Osteocyte (in vitro differentiated cells): ENCODE results near the gene SLC36A2. TPM values are rescaled to one million over a fixed set of nuclear protein-coding genes. Genes with fewer than 3 reads are reported as not detected.

ENCODE experiments used
- DNase-seq: peaks from one replicate; pipeline ENCODE4 v3.0.0; 2021; ENCODE audit warnings: mixed read lengths; ENCODE audit not compliant: unreplicated experiment; ENCODE audit errors: extremely low spot score
- H3K27ac Mint-ChIP-seq: one replicate; pipeline ENCODE4 v1.8.0; 2021; ENCODE audit warnings: mild to moderate bottlenecking, mixed read lengths; ENCODE audit not compliant: unreplicated experiment
- H3K27me3 Mint-ChIP-seq: one replicate; pipeline ENCODE4 v1.8.0; 2021; ENCODE audit warnings: mixed read lengths; ENCODE audit not compliant: unreplicated experiment
- H3K36me3 Mint-ChIP-seq: one replicate; pipeline ENCODE4 v1.8.0; 2021; ENCODE audit warnings: mixed read lengths; ENCODE audit not compliant: unreplicated experiment
- H3K4me1 Mint-ChIP-seq: one replicate; pipeline ENCODE4 v1.8.0; 2021; ENCODE audit warnings: mixed read lengths; ENCODE audit not compliant: unreplicated experiment
- H3K4me3 Mint-ChIP-seq: one replicate; pipeline ENCODE4 v1.8.0; 2021; ENCODE audit warnings: mild to moderate bottlenecking, moderate library complexity, mixed read lengths; ENCODE audit not compliant: unreplicated experiment
- H3K9me3 Mint-ChIP-seq: one replicate; pipeline ENCODE4 v1.8.0; 2021; ENCODE audit warnings: mixed read lengths; ENCODE audit not compliant: unreplicated experiment
- total RNA-seq: library from RNA; stranded (reverse); gene quantifications from 2 replicates; pipeline ENCODE4 v1.2.1, GENCODE V29; 2021
- TF ChIP-seq, protein P1 (sequence below): fragments of 200-600 bp; sonication (generic); IDR thresholded peaks from 2 replicates; pipeline ENCODE4 v1.5.0; 2021; ENCODE audit warnings: antibody characterized with exemption, mild to moderate bottlenecking, moderate library complexity

The SLC36A2 gene
- total RNA-seq, 1 donor from 2014 or later: not detected

DNA sequence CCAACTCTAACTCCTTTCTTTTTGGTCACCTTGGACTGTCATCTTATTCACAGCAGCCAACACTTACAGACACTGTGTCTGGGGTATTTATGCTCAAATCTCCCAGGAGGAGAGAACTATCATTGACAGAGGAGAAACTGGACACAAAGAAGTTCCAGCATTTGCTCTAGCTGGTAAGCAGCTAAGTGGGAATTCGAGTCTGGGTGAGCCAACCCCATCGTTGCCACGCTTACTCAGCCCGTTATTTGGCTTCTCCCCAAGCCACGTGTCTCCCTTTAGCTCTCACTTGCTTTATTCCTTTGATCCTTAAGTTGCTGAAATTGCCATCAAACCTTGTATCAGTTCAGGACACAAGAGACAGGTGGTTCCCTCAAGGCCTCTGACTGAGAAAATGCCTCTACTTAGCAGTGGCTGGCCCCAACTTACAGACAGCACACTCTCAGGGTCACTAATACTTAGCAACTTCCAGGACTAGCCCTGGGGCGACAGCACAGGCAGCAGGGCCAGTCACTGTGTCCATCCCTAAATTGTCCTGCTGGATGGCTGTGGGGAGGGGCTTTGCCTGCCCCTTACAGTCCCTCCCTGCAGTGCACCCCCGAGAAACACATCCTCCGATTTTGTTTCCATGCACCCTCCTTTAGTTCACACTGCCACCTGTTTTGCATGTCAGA lies 1.4 kb downstream of the SLC36A2 start:
- H3K36me3 Mint-ChIP-seq: no peaks in the 10 kb centered on the region
- H3K27me3 Mint-ChIP-seq: peaks cover 52% of the 10 kb centered on the region
- no peak overlapping the region for H3K27ac Mint-ChIP-seq
- H3K4me1 Mint-ChIP-seq: no peaks in the 10 kb centered on the region
- peak; percentile 51 for DNase-seq
- no peak overlapping the region for H3K4me3 Mint-ChIP-seq
- no peaks in the 10 kb centered on the region for H3K9me3 Mint-ChIP-seq
- TF ChIP-seq, protein P1, sequence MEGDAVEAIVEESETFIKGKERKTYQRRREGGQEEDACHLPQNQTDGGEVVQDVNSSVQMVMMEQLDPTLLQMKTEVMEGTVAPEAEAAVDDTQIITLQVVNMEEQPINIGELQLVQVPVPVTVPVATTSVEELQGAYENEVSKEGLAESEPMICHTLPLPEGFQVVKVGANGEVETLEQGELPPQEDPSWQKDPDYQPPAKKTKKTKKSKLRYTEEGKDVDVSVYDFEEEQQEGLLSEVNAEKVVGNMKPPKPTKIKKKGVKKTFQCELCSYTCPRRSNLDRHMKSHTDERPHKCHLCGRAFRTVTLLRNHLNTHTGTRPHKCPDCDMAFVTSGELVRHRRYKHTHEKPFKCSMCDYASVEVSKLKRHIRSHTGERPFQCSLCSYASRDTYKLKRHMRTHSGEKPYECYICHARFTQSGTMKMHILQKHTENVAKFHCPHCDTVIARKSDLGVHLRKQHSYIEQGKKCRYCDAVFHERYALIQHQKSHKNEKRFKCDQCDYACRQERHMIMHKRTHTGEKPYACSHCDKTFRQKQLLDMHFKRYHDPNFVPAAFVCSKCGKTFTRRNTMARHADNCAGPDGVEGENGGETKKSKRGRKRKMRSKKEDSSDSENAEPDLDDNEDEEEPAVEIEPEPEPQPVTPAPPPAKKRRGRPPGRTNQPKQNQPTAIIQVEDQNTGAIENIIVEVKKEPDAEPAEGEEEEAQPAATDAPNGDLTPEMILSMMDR: no peak

DNA sequence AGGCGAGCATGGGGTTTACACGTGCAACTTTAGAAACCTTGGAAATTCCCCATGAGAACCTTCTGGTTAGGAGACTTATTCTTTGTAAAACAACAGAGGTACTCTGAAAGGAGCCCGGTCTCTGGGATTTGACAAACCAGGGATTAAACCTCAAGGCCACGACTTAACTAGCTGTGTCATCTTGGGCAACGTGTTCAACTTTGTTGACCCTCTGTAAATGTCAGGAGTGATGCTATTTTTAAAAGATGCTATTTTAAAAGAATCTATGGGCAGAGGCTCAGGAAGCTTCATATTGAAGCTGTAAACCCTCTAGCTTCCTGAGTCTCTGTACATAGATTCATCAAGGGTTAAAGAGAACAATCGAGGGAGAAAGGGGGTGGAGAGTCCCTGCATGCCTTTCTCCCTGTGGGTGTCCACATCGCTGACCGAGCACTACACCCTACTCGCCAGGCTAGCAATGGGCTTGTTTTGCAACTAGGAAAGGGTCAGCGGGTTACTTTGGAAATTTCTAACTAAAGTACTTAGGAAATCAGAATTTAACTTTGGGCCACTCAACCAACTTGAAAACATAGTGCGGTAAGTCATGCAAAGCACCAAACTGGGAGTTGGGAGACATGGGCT lies 2.1 kb downstream of the SLC36A2 start:
- no peak overlapping the region for H3K4me3 Mint-ChIP-seq
- no peak overlapping the region for H3K27ac Mint-ChIP-seq
- no peaks in the 10 kb centered on the region for H3K4me1 Mint-ChIP-seq
- no peaks in the 10 kb centered on the region for H3K9me3 Mint-ChIP-seq
- H3K36me3 Mint-ChIP-seq: no peaks in the 10 kb centered on the region
- peaks cover 55% of the 10 kb centered on the region for H3K27me3 Mint-ChIP-seq
- TF ChIP-seq, protein P1: no peak
- peak; percentile 57 for DNase-seq

DNA sequence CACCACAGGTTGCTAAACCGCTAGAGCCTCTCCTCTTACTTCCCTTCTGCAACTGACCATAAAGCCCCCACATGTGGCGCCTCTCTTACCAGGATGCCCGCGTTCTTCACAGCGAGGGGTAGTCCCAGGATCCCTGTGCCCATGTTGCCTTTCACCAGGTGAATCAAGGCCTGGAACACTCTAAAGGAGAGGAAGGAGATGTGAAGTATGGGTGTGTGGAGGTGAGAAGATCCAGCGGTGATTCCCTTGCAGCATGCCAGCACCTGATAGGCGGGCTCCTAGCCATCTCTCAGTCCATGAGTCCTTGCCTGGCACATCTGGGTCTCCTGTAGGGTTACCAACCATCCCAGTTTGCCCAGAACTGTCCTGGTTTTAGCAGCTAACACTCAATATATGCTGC lies 3.3 kb downstream of the SLC36A2 start:
- Mint-ChIP-seq H3K36me3 (no peaks in the 10 kb centered on the region), H3K4me3 (no peak overlapping the region), H3K9me3 (no peaks in the 10 kb centered on the region), H3K27me3 (peaks cover 55% of the 10 kb centered on the region), H3K4me1 (no peaks in the 10 kb centered on the region), H3K27ac (no peak overlapping the region)
- DNase-seq: peak; percentile 75
- TF ChIP-seq, protein P1: no peak

DNA sequence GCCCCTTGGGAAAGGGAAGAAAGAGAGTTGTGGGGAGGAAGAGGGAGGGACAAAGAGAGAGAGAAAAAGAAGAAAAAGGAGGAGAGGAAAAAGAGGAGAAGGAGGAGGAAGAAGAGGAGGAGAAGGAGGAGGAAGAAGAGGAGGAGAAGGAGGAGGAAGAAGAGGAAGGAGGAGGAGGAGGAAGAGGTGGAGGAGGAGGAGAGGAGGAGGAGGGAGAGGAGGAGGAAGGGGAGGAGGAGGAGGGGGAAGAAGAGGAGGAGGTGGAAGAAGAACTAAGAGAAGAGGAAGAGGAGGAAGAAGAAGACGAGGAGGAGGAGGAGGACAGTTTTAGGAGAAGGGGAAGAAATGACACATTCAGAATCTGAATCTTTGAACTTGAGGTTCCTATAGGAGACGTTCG lies 7.4 kb downstream of the SLC36A2 start:
- no peaks in the 10 kb centered on the region for H3K36me3 Mint-ChIP-seq
- H3K4me3 Mint-ChIP-seq: no peak overlapping the region
- no peak for DNase-seq
- H3K9me3 Mint-ChIP-seq: no peaks in the 10 kb centered on the region
- TF ChIP-seq, protein P1: no peak
- H3K27ac Mint-ChIP-seq: no peak overlapping the region
- H3K27me3 Mint-ChIP-seq: peaks cover 34% of the 10 kb centered on the region
- no peaks in the 10 kb centered on the region for H3K4me1 Mint-ChIP-seq

DNA sequence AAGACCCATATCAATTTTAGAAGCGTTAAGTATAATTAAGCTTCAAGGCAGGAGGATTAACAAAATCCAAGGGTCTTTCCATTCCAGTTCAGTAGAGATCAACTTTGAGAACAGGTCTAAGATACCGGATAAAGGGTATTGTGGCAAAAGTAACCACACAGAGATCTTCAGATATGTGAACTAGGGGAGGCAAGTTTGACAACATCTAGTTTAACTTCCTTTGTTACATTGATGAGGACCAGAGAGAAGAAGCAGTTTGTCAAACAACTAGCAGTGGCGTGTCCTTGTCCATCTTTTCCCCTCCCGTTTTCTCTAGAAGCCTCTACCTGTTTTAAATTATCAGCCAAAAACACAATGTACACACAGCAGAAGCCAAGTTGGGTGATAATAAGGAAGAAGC lies 8.6 kb downstream of the SLC36A2 start:
- Mint-ChIP-seq H3K27ac (no peak overlapping the region), H3K27me3 (peaks cover 27% of the 10 kb centered on the region), H3K4me1 (no peaks in the 10 kb centered on the region), H3K9me3 (no peaks in the 10 kb centered on the region), H3K36me3 (no peaks in the 10 kb centered on the region), H3K4me3 (no peak overlapping the region)
- DNase-seq: peak; percentile 5
- TF ChIP-seq, protein P1: no peak
